ENCODE results near the gene ODAD4.

The ODAD4 gene

GRCh38 chr17:41985919-41986318, 55.5 kb downstream of the ODAD4 start:
- TF ChIP-seq POLR2A (IDR thresholded peaks at IDR 0.05; ENCODE audit: extremely low read depth, insufficient read length) (no peak), MYC (IDR thresholded peaks at IDR 0.05; ENCODE audit: low read depth, low read length) (no peak), CTCF (IDR thresholded peaks at IDR 0.05; ENCODE audit: low read depth, low read length) (no peak), MAX (IDR thresholded peaks at IDR 0.05; ENCODE audit: low read depth, low read length) (no peak)
- no peak overlapping the region for H3K4me3 ChIP-seq (ENCODE audit: low read depth, low read length)
- no peak for DNase-seq (ENCODE audit: low read depth)

- no peak for DNase-seq (ENCODE audit: low read depth)
- H3K4me3 ChIP-seq (ENCODE audit: low read depth, low read length): no peak overlapping the region
- TF ChIP-seq MAX (IDR thresholded peaks at IDR 0.05; ENCODE audit: low read depth, low read length) (no peak), CTCF (IDR thresholded peaks at IDR 0.05; ENCODE audit: low read depth, low read length) (no peak), MYC (IDR thresholded peaks at IDR 0.05; ENCODE audit: low read depth, low read length) (no peak), POLR2A (IDR thresholded peaks at IDR 0.05; ENCODE audit: extremely low read depth, insufficient read length) (no peak)
Measured at GRCh38 chr17:41986634-41987033, 56.2 kb downstream of the ODAD4 start.

- H3K4me3 ChIP-seq (ENCODE audit: low read depth, low read length): no peak overlapping the region
- DNase-seq (ENCODE audit: low read depth): peak; percentile 93
- TF ChIP-seq CTCF (IDR thresholded peaks at IDR 0.05; ENCODE audit: low read depth, low read length) (no peak), POLR2A (IDR thresholded peaks at IDR 0.05; ENCODE audit: extremely low read depth, insufficient read length) (no peak), MAX (IDR thresholded peaks at IDR 0.05; ENCODE audit: low read depth, low read length) (no peak), MYC (IDR thresholded peaks at IDR 0.05; ENCODE audit: low read depth, low read length) (peak; percentile 23; the same call in 1 of the 2 replicates)
Measured at GRCh38 chr17:41987642-41988041, 57.2 kb downstream of the ODAD4 start.

GRCh38 chr17:41988418-41988817, 58.0 kb downstream of the ODAD4 start:
- no peak for TF ChIP-seq MAX (IDR thresholded peaks at IDR 0.05; ENCODE audit: low read depth, low read length)
- TF ChIP-seq POLR2A (IDR thresholded peaks at IDR 0.05; ENCODE audit: extremely low read depth, insufficient read length): no peak
- TF ChIP-seq CTCF (IDR thresholded peaks at IDR 0.05; ENCODE audit: low read depth, low read length): no peak
- no peak for TF ChIP-seq MYC (IDR thresholded peaks at IDR 0.05; ENCODE audit: low read depth, low read length)
- no peak overlapping the region for H3K4me3 ChIP-seq (ENCODE audit: low read depth, low read length)
- no peak for DNase-seq (ENCODE audit: low read depth)

GRCh38 chr17:41989702-41990419, 59.4 kb downstream of the ODAD4 start:
- TF ChIP-seq MYC (IDR thresholded peaks at IDR 0.05; ENCODE audit: low read depth, low read length) (no peak), CTCF (IDR thresholded peaks at IDR 0.05; ENCODE audit: low read depth, low read length) (no peak), POLR2A (IDR thresholded peaks at IDR 0.05; ENCODE audit: extremely low read depth, insufficient read length) (no peak), MAX (IDR thresholded peaks at IDR 0.05; ENCODE audit: low read depth, low read length) (no peak)
- H3K4me3 ChIP-seq (ENCODE audit: low read depth, low read length): no peak overlapping the region
- no peak for DNase-seq (ENCODE audit: low read depth)

All from NB4 (cell line).